T-helper 2 cell treated with Interferon-gamma antibody and Interleukin-4, amounts not matched to agents 100 ng/mL and 5 ng/mL, for 36 hours (primary cell): ENCODE results near the gene IL13RA2. TPM values are rescaled to one million over a fixed set of nuclear protein-coding genes. Genes with fewer than 3 reads are reported as not detected.

Experiments
- intact Hi-C: fragments of 100-400 bp; cut with micrococcal nuclease; formaldehyde crosslinking; loops from one replicate; pipeline ENCODE4 v1.15.1; 2023
- total RNA-seq: library from RNA; stranded (reverse); gene quantifications from 2 replicates; pipeline ENCODE4 v1.2.3, GENCODE V29; 2022

IL13RA2 gene
- total RNA-seq, 1 donor from 2014 or later = not detected

DNA sequence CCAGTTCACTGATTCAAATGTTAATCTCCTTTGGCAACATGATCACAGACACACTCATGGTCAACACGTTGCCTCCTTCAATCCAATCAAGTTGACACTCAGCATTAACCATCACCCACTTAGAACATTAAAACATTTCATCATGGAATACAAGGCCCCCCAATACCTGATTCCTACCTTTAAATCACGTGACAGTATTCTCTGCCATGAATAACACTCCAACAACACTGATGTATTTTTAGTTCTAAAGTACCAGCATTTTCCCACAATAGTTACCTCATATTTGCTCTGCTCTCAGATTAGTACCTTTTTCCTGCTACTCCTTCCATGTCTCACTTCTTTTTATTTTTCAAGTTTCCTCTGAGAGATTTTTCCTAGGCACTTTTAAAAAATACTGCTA lies 19.6 kb downstream of the IL13RA2 start:
- intact Hi-C loops = no loop called here

GRCh38 chrX:114985967-114986592 lies 31.3 kb downstream of the IL13RA2 start:
- intact Hi-C loops = no loop called here

- intact Hi-C loops = no loop called here
These were observed 41.1 kb downstream of the IL13RA2 start for GRCh38 chrX:114976292-114976691.

- intact Hi-C loops = no loop called here
These were observed 44.4 kb downstream of the IL13RA2 start for GRCh38 chrX:114973013-114973412.

GRCh38 chrX:114970806-114971205 lies 46.6 kb downstream of the IL13RA2 start:
- intact Hi-C loops = no loop called here

- intact Hi-C loops = no loop called here
These were observed 53.0 kb downstream of the IL13RA2 start for GRCh38 chrX:114964374-114964773.

- intact Hi-C loops = no loop called here
These were observed 55.2 kb downstream of the IL13RA2 start for GRCh38 chrX:114962209-114962608.

GRCh38 chrX:114959729-114960128 lies 57.7 kb downstream of the IL13RA2 start:
- intact Hi-C loops = no loop called here

Other genes with a start within 250 kb of the IL13RA2 start
- not detected in 2 replicates for gene RBMXL3, start 171.8 kb upstream of the IL13RA2 start, total RNA-seq
- not detected in 2 replicates for gene LRCH2, start 216.5 kb upstream of the IL13RA2 start, total RNA-seq